Measurements from ENCODE around the gene SND1.

The SND1 gene

DNA sequence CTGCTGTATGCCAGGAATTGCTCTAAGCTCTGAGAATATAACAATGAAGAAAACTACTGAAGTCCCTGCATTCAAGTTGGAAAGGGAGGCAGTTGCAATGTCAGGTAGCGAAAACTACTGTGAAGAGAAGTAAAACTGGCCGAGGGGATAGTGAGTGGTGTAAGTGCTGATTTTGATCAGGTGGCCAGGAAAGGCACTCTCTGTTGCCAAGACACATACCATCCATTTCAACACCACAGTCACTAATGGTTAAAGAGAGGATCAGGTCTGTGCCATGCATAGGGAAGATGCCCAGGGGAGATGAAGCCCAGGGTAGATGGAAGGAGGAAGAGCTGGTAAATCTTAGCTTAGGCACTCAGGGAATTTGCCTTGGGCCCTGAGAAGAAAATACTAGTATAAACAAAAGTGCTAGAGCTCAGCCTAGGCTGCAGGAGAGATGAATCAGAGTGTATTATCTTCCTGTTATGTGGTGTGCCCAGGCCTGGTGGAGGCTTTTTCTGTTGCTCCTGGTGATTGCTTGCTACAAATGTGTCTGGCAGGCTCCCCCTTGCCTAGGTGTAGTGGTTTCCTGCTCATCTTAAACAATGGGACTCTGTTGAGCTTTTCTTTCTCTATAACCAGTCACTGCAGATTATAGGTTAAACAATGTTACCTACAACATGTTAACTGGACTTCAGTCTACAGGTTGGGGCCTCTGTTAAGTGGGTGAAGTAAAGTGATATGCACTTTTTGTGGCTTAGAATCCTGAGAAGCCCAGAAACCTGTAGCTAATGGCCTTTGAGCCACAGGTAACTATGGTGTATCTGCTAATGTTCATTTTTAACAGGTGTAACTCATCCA lies 253.7 kb downstream of the SND1 start:
- DNase-seq (ENCODE audit: low spot score) = no peak

DNA sequence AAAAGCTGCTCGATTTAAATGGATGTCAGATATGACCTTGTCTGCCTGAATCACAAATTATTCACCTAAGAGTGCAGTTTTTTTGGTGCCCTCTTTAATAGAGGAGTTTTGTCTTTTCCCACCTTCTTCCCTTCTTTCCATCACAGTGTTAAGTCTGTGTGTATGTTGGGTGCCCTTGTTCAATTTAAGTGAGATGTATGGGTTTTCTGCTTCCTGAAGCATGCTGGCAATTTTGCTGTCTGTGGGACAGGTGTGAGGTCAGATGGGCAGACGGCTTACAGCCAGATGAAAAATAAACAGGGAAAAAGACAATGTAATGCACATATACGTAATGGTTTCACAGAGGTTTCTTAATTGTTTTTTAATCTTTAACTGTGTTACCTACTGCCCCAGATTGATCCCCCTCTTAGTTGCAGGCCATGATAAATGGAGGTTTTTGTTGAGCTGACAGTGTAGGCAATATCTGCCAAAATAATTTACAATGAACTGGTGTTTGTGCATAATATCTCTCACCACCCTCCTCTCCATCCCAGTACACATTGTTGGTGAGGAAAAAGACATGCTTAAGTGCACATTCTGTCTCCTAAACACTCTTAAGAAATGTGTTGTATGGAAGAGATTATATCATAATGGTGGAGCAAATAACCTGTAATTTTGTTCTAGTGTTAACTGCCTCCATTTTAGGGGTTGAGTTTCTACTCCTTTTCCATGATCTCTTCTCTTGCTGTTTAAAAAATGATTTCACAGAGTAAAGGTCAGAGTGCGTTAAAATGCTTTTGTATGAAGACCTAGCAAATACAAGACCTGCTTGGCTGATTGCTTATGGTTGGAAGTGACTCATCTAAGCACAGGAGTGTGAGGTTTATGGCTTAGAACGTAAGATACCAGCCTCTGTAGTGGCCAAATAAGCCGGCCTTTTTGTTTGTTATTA lies 255.4 kb downstream of the SND1 start:
- DNase-seq (ENCODE audit: low spot score) = no peak

DNA sequence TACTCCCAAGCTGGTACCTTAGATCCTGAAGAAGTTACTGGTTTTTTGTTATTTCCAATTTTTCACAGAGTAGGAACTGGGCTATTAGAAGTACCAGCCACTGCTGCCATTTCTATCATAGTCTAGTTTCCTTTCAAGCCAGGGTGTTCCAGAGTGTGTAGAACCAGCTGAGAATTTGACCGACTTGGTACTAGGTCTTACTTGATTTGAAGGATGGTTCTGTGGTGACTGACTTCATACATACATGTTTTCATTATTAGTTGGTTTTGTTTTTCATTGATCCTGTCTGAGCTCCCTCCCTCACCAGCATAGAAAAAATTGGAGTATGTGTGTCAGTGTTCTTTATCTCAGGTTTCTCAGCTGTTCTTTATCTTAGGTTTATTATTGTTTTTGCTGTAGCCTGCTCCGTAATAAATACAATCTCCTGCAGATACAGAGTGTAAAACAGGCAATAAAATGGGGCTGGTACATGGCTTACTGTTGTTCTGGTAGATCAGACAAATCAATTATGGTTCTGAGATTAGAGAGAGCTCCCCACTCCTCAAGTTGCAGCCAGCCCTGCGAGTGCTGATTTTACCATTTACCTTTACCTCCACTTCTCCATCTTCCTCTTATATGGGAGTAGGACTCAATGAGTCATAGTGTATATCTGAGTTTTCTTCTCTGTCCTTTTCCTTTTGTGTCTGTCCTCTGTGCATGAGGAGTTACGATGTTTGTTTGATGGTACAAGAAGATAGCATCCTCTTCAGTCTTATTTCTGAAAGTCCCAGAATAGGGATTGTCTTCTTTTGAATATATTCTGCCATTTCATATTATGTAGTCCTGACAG lies 256.6 kb downstream of the SND1 start:
- DNase-seq (ENCODE audit: low spot score) = no peak

DNA sequence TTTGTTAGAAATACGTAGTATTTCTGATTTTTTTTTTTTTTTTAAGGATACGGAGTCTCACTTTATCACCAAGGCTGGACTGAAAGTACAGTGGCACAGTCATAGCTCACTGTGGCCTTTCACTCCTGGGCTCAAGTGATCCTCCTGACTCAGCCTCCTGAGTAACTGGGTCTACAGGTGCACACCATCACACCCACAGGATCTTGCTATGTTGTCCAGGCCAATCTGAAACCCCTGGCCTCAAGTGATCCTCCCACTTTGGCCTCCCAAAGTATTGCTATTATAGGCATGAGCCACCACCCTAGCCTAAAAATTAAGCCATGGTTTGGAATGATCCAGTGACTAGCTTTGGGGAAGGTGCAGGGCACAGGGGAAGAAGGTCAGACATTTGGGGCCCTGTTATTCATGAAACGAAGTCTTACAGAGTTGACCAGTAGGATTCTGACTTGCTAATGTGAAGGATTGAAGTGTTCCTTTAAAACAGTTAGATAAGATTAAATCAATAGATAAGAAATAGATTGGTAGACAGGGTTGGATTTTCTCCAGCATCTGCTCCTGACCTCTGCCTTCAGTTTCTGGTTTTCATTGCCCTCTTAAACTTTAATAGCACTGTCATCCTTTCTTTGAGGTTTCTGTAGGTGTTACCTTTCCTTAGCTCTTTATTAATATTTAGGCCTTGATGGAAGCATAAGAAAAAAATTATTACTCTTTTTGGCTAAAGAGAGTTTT lies 257.6 kb downstream of the SND1 start:
- no peak for DNase-seq (ENCODE audit: low spot score)

DNA sequence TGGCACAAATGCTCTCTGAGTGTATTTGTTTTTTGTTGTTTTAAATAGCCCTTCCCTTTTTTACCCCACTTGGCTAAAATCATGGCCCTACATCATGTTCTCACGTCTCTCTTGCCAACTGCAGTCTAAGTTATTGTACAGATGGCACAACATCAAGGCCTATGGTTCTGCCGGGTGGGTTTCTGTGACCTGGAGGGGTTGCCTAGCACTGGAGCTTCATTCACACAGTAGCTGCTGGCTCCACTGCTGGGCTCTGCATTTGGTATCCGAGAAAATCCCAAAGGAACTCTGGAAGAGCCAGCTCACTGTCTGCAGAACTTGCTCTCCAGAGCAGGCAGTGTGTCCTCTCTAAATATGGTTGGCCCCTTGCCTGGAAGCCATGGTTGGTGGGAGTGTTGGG lies 258.7 kb downstream of the SND1 start:
- no peak for DNase-seq (ENCODE audit: low spot score)

DNA sequence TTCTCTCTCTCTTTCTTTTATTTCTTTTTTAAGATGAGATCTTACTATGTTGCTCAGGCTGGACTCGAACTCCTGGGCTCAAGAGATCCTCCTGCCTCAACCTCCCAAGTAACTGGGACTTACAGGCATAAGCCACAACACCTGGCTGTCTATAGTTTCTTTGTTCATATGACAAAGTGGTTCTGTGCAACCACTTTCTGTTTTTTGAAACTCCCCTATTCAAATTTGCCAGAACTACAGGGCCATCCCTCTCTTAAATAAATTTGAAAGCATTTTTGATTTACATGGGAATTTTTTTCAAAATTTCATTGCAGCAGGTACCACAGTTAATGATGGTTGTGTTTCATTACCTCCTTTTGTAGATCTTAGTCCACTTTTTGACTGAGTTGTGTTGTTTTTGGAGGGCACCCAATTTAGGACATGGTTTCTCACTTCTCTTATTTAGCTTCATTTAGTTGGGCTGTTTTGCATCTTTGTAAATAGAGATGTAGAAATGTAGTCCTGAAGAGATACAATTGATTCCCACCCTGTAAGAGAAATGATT lies 260.0 kb downstream of the SND1 start:
- no peak for DNase-seq (ENCODE audit: low spot score)

DNA sequence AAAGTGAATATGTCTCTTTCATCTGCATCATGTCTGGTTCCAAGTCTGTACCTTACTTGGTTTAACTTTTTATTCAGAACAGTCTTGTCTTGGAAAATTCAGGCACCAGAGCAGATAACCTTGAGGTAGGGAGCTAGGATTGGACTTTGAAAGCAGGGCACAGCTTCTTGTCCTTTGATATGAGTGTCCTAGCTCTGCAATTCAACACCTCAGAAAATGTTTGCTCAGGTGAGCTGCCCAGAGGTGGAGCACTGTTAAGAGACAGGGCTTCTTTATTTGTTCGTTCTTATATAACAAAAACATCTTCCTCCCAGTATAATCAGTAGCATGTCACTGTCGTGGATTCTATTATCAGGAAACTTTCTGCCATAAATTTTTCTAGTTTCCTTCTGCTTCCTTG lies 260.9 kb downstream of the SND1 start:
- DNase-seq (ENCODE audit: low spot score) = no peak

DNA sequence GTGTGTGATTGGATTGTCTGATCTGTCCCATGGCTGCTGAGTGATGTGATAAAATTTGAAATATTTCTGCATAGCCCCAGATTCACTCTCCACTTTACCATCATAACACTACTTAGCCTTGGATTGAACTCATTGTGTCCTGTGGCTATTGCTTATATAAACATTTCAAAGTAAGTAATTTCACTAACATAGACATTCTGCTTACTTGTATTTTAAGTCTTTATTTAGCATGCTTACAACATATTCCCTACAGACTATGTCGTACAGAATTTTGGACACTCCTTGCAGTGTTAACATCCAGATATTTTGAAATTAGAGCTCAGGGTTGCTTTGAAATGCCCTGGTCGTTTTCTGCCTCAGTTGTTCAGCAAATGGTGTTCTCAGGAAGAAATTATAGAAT lies 261.7 kb downstream of the SND1 start:
- no peak for DNase-seq (ENCODE audit: low spot score)

DNA sequence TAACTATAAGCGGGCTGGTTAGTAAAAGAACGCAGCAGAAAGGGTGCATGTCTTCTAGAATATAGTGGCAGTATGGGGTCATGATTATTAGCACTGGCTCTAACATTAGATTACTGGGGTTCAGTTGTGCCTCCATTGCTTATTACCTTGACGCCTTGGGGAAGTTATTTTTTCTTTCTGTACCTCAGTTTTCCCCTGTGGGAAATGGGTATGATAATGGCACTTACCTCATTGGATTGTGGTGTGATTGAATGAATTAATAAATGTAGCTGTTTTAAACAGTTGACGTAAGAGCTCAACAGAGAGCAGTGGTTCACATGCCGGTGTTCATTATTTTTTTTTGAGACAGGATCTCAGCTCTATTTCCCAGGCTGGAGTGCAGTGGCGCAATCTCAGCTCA lies 262.7 kb downstream of the SND1 start:
- DNase-seq (ENCODE audit: low spot score) = no peak

DNA sequence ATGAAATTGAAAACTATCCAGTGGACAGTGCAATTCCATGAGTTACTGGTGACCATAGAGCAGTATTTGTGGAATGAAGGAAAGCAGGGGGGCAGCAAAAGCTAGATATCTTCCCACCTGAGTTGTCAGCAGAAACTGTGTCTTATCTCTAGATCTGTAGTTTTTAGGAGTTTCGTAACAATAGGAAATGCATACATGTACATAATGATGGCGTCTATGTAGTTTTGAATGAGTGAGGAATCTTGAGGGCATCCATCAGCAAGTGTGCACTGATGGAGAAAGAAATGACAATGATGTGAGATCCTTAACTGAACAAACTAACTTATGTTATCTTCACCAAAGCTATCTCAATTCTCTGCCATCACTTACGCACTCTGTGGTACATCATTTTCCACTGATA lies 264.7 kb downstream of the SND1 start:
- no peak for DNase-seq (ENCODE audit: low spot score)

DNA sequence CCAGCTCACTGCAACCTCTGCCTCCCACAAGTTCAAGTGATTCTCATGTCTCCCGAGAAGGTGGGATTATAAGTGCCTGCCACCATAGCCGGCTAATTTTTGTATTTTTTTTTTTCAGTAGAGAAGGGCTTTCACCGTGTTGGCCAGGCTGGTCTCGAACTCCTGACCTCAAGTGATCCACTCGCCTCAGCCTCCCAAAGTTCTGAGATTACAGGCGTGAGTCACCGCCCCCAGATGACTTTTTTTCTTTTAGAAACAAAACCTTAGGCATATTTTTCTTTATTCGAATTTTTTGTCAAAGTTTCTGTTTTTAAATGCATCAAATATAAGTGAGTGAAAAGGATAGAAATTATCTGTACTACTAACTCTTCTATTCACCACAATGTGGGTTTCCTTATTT lies 266.1 kb downstream of the SND1 start:
- DNase-seq (ENCODE audit: low spot score) = no peak

DNA sequence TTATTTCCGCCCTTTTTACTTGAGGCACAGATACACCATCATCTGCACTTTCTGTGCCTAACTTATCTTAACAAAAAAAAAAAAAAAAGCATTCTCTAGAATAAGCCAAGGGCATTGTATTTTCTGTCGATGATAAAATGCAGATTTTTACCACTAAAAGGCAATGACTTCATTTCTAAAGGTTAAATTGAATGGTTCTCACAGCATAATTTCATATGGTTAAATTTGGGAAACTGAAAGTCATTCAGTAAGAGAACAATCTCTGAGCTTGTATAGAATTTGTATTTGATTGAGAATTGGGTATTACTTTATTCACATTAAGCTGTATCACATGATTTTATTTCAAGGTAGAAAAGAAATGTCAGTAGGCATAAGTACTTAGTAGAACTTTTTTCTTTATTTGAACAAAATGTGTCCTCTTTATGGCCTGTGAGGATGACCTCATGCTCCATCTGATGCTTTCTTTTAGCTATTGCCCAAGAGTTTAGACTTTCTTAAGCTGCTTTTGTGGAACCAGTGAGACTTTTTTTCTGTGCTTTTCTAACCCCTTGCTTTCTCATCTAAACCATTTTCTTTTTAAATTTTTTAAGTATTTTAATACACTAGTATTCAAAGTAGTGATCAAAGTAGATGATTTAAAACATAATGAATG lies 268.9 kb downstream of the SND1 start:
- DNase-seq (ENCODE audit: low spot score) = no peak

DNA sequence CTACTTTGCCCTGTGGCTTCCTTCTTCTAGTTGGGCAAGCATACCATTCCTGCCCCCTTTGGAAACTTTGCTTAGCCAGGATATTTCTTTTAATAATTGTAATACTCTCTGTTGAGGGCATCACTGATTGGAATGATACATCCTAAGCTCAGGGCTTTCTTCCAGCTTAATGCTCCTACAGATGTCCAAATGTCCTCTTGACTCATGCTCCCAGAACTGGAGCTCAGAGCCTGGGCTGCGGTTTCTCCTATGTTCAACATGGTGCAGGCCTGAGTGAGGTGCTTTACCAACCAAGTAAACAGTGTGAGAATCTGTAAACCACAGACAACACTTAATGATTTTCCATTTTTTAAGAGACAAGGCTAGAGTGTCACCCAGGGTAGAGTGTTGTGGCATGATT lies 270.7 kb downstream of the SND1 start:
- DNase-seq (ENCODE audit: low spot score) = no peak

DNA sequence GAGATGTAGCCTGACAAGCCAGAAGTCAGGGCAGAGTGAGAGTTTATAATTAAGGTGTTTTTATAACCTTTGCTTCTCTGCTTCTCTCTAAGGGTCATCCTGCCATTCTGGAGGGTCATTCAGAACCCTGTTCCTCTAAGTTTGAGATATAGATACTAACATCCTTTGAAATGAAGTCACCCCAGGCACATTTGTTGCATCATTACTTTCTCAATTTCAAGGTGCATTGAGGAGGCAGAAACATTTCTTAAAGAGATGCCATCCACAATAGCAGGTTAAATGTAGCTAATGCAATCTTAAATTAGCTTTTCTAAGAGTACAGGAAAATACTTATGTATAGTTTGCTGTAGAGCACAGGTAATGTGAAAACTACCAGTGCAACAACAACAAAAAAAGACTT lies 272.9 kb downstream of the SND1 start:
- no peak for DNase-seq (ENCODE audit: low spot score)

DNA sequence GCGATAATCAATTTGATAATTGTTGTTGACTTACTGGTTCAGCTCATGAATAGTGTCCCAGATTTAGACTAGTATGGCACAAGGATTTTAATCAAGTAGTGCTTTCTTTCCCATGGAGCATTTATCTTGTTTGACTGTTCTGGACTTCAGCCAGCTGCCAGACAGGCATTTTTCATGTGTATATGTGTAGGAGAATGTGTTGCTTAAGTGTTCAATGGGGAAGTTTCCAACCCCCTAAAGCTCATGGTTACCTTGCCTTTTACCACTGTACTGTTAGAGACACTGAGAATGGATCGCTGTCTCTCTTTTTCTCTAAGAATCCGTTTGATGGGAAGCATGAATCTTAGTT lies 275.3 kb downstream of the SND1 start:
- no peak for DNase-seq (ENCODE audit: low spot score)

DNA sequence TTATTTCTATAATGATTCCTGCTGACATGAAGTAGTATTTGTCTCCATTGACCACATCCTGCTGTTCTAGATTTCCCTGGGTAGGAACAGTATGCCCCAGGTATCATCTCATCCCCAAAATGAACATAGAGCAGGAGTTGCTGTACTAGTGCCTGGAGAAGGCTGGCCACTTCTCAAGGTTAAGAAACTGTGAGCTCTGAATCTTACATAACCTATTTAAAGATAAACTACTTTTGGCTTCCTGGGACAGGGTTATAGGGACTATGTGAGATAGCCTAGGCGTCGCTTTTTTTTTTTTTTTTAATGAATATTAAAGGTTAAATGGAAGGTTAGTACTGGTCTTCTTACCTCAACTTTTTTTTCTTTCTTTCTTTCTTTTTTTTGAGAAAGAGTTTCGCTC lies 276.2 kb downstream of the SND1 start:
- no peak for DNase-seq (ENCODE audit: low spot score)

DNA sequence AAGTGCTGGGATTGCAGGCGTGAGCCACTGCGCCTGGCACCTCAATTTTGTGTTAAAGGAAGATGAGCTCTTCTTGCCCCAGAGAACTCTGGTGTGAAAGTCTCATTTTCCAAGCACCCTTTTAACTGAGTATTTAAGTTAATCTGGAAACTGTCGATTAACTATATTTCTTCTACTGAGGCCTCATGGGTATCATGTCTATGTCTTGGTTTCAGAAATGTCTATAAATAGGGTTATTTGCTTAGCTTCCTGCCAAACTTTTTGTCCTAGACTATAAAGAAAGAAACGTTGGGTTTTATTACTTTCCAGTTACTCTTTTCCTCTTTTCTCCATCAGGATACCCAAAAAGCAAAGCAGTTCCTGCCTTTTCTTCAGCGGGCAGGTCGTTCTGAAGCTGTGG lies 276.9 kb downstream of the SND1 start:
- DNase-seq (ENCODE audit: low spot score) = no peak

DNA sequence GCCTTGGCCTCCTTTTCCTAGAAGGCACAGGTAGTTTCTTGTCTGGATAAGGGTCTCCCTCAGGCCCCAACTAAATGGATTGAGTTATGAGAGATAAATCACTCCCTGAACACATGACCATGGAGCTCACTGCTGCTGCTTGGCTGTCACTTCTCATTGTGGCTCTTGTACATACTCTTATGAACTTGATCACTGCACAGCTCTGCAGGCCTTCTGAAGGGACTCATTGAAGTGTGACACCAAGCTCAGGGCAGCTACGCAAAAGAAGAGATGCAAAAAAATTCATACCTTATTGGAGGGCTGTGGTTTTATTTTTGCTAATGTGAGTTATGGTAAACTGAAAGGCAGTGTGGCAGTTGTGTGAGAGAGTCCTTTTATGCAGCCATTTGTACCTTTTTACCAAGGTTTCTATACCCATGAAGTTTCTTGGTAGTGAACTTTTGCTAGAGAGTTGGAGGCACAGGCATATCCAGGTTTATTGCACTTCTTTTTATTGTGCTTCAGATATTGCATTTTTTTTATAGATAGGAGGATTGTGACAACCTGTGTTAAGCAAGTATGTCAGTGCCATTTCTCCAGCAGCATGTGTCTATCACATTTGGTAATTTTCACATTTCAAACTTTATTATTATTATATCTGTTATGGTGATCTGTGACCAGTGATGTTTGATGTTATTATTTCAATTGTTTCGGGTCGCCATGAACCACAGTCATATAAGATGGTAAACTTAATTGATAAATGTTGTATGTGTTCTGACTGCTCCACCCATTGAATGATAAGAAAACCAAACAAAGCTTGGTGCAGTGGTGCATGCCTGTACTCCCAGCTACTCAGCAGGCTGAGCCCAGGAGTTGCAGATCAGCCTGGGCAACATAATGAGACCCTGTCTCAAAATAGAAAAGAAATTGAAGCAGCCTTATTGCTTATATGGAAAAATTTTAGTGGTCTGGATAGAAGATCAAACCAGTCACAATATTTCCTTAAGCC lies 278.6 kb downstream of the SND1 start:
- DNase-seq (ENCODE audit: low spot score) = no peak

DNA sequence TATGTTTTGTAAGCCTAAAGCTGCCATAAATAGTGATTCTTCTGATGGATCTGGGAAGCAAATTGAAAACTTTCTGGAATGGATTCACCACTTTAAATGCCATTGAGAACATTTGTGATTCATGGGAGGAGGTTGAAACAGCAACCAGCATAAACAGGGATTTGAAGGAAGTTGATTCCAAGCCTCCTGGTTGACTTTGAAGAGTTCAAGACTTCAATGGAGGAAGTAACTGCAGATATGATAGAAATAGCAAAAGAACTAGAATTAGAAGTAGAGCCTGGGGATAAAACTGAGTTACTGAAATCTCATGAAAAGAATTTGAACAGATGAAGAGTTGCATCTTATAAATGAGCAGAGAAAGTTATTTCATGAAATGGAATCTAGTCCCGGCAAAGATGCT lies 280.1 kb downstream of the SND1 start:
- no peak for DNase-seq (ENCODE audit: low spot score)

DNA sequence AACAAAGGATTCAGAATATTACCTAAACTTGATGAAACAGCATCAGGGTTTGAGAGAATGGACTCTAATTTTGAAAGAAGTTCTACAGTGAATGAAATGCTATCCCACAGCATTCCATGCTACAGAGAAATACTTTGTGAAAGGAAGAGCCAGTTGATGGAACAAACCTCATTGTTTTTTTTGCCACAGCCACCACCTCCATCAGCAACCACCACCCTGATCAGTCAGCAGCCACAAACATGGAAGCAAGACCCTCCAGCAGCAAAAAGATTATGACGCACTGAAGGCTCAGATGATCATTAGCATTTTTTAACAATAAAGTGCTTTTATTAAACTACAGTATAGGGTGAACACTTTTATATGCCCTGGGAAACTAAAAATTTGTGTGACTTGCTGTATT lies 280.5 kb downstream of the SND1 start:
- no peak for DNase-seq (ENCODE audit: low spot score)

All from RKO (cell line).